ENCODE measurements around the gene SNAP23.
A peak's percentile ranks its signal among the peaks of the same experiment; 100 is the strongest.

Gene SNAP23

GRCh38 chr15:42575188-42576039 lies 80.0 kb downstream of the SNAP23 start, which contains the start of gene STARD9:
Gene STARD9, plus strand, starts transcription at chr15:42575606. Its CDS starts 110 bp downstream, at chr15:42575716.
- no peak for FAIRE-seq
- no peak for TF ChIP-seq CTCF (IDR thresholded peaks at IDR 0.05; ENCODE audit: insufficient read depth, missing control alignments)

GRCh38 chr15:42576040-42576594 lies 80.7 kb downstream of the SNAP23 start:
- TF ChIP-seq CTCF (IDR thresholded peaks at IDR 0.05; ENCODE audit: insufficient read depth, missing control alignments), result no peak
- FAIRE-seq (no peak), DNase-seq (ENCODE audit: insufficient read length, low spot score) (no peak)

More at GRCh38 chr15:42575188-42576039, 80.0 kb downstream of the SNAP23 start, which contains the start of gene STARD9:
- peak; percentile 82 for DNase-seq (ENCODE audit: insufficient read length, low spot score)

GRCh38 chr15:42576776-42577175 lies 81.3 kb downstream of the SNAP23 start:
- no peak for TF ChIP-seq CTCF (IDR thresholded peaks at IDR 0.05; ENCODE audit: insufficient read depth, missing control alignments)
- DNase-seq (ENCODE audit: insufficient read length, low spot score) (no peak), FAIRE-seq (no peak)

GRCh38 chr15:42577514-42578031 lies 82.1 kb downstream of the SNAP23 start:
- no peak for TF ChIP-seq CTCF (IDR thresholded peaks at IDR 0.05; ENCODE audit: insufficient read depth, missing control alignments)
- no peak for FAIRE-seq
- DNase-seq (ENCODE audit: insufficient read length, low spot score), result peak; percentile 23

GRCh38 chr15:42578984-42579537 lies 83.6 kb downstream of the SNAP23 start:
- TF ChIP-seq CTCF (IDR thresholded peaks at IDR 0.05; ENCODE audit: insufficient read depth, missing control alignments), result no peak
- no peak for FAIRE-seq
- DNase-seq (ENCODE audit: insufficient read length, low spot score), result no peak

GRCh38 chr15:42581272-42581730 lies 85.9 kb downstream of the SNAP23 start:
- FAIRE-seq, result no peak
- TF ChIP-seq CTCF (IDR thresholded peaks at IDR 0.05; ENCODE audit: insufficient read depth, missing control alignments), result no peak

More at GRCh38 chr15:42581272-42581730, 85.9 kb downstream of the SNAP23 start:
- DNase-seq (ENCODE audit: insufficient read length, low spot score), result peak; percentile 41

All from D721Med (cell line).